Right lobe of liver (tissue), 4 donors: ENCODE measurements around the gene SLC30A2.

Experiments used
- POLR2A ChIP-seq: fragments of 450-650 bp; IDR thresholded peaks from one replicate; pipeline ENCODE4 v1.6.1; 2017; ENCODE audit warnings: antibody characterized with exemption, mild to moderate bottlenecking
- TF ChIP-seq, protein P1 (sequence below), 4 donors: fragments of 200-600 bp in 3 of 4; fragments of 450-650 bp in 1 of 4; IDR thresholded peaks; one replicate each; pipeline versions ENCODE4 v1.5.1 to v1.8.0; 2016 to 2022; ENCODE audit warnings: antibody characterized with exemption in 4 of 4, mild to moderate bottlenecking in 2 of 4
- donor health status: DM: no; HTN: no; CAD: no.
- donor health status: DM: no; HTN: no; CAD: no.
- donor health status: DM: no; HTN: yes; CAD: no.

DNA sequence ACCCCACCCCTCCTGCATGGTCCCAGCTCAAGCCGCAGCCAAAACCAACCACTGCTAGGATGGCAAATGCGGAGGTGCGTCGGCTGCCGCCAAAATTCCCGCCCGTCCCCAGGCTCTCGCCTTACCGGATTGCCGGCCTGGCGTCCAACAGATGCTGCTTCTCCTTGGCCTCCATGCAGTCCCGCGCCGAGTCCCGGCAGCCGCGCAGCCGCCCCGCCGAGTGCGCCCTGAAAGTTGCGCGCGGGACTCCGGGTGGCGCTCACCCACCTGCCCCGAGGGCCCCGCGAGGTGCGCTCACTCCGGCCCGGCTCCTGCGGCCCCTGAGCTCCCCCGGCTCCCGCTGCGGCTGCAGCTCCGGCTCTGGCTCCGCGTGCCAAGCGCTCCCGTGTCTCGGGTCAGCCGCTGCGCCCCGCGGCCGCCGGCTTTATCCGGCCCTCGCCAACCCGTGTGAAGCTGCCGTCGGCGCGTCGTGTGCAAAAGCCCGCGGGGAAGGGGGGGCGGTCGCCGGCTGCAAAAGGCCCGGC is at the start of gene SLC30A2:
- TF ChIP-seq POLR2A: no peak
- TF ChIP-seq, protein P1, sequence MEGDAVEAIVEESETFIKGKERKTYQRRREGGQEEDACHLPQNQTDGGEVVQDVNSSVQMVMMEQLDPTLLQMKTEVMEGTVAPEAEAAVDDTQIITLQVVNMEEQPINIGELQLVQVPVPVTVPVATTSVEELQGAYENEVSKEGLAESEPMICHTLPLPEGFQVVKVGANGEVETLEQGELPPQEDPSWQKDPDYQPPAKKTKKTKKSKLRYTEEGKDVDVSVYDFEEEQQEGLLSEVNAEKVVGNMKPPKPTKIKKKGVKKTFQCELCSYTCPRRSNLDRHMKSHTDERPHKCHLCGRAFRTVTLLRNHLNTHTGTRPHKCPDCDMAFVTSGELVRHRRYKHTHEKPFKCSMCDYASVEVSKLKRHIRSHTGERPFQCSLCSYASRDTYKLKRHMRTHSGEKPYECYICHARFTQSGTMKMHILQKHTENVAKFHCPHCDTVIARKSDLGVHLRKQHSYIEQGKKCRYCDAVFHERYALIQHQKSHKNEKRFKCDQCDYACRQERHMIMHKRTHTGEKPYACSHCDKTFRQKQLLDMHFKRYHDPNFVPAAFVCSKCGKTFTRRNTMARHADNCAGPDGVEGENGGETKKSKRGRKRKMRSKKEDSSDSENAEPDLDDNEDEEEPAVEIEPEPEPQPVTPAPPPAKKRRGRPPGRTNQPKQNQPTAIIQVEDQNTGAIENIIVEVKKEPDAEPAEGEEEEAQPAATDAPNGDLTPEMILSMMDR (IDR thresholded peaks at IDR 0.05): no peak
